CD4-positive, alpha-beta memory T cell (primary cell): Measurements from ENCODE around the gene LMNTD1. TPM values are rescaled to one million over a fixed set of nuclear protein-coding genes. Genes with fewer than 3 reads are reported as not detected.
"Not testable (repeated sequence)": the region's sequence is repeated elsewhere in the genome, so short reads cannot be mapped to it uniquely, and the experiment has no call there.

Experiments
- CTCF ChIA-PET: fragments of 350-600 bp; sonication (Branson Sonifier 250); formaldehyde crosslinking; loops from one replicate; lab custom pipeline; 2021; ENCODE audit warnings: inconsistent platforms; ENCODE audit not compliant: partially characterized antibody; lab: Charles Lee
- POLR2A ChIA-PET: fragments of 350-600 bp; sonication (Branson Sonifier 250); formaldehyde crosslinking; loops from one replicate; lab custom pipeline; 2021; ENCODE audit not compliant: partially characterized antibody; lab: Charles Lee
- DNase-seq, 5 donors: peaks; one replicate each; pipeline versions ENCODE4 v3.0.0 to v3.0.0-alpha.2; 2020 to 2022; ENCODE audit warnings: mixed read lengths in 1 of 5
- H3K27ac ChIP-seq: one replicate; pipeline ENCODE4 v1.7.0; 2013; ENCODE audit warnings: low read depth, low read length
- H3K27me3 ChIP-seq: 2 replicates; pipeline ENCODE4 v1.7.0; 2013; ENCODE audit warnings: mild to moderate bottlenecking, low read length, moderate library complexity; ENCODE audit not compliant: insufficient read depth
- H3K36me3 ChIP-seq: 2 replicates; pipeline ENCODE4 v1.7.0; 2013; ENCODE audit warnings: mild to moderate bottlenecking, low read length, moderate library complexity; ENCODE audit not compliant: insufficient read depth
- H3K4me1 ChIP-seq: 2 replicates; pipeline ENCODE4 v1.7.0; 2013; ENCODE audit warnings: mild to moderate bottlenecking, low read length, moderate library complexity; ENCODE audit not compliant: insufficient read depth
- H3K4me3 ChIP-seq, 2 donors: one replicate each; pipeline ENCODE4 v1.7.0; 2013; ENCODE audit warnings: low read length in 2 of 2, mild to moderate bottlenecking in 1 of 2
- H3K9me3 ChIP-seq, 2 donors: one replicate each; pipeline ENCODE4 v1.7.0; 2013; ENCODE audit warnings: low read length in 2 of 2, control low read depth in 1 of 2; ENCODE audit not compliant: control insufficient read depth in 1 of 2
- H3K27ac Mint-ChIP-seq, 7 donors: one replicate each; pipeline ENCODE4 v1.8.0; 2020 to 2021; ENCODE audit warnings: mixed read lengths in 7 of 7, mild to moderate bottlenecking in 6 of 7, inconsistent platforms in 3 of 7, moderate library complexity in 3 of 7
- H3K27me3 Mint-ChIP-seq, 2 donors: one replicate each; pipeline ENCODE4 v1.8.0; 2020 to 2021; ENCODE audit warnings: mixed read lengths in 2 of 2
- H3K36me3 Mint-ChIP-seq, 2 donors: one replicate each; pipeline ENCODE4 v1.8.0; 2020 to 2021; ENCODE audit warnings: mixed read lengths in 2 of 2, inconsistent platforms in 1 of 2, mild to moderate bottlenecking in 1 of 2
- H3K4me1 Mint-ChIP-seq, 4 donors: one replicate each; pipeline ENCODE4 v1.8.0; 2020 to 2021; ENCODE audit warnings: mixed read lengths in 4 of 4, mild to moderate bottlenecking in 1 of 4
- H3K4me3 Mint-ChIP-seq, 8 donors: one replicate each; pipeline ENCODE4 v1.8.0; 2020 to 2021; ENCODE audit warnings: mixed read lengths in 8 of 8, mild to moderate bottlenecking in 7 of 8, moderate library complexity in 6 of 8, inconsistent platforms in 3 of 8
- H3K9me3 Mint-ChIP-seq, 8 donors: one replicate each; pipeline ENCODE4 v1.8.0; 2020 to 2021; ENCODE audit warnings: mixed read lengths in 8 of 8, mild to moderate bottlenecking in 5 of 8, inconsistent platforms in 3 of 8, moderate library complexity in 1 of 8
- intact Hi-C: fragments of 100-400 bp; cut with micrococcal nuclease; formaldehyde crosslinking; loops from one replicate; pipeline ENCODE4 v1.15.1; 2023
- polyA plus RNA-seq, 2 donors: library from polyadenylated mRNA; unstranded; fragments of 300-500 nt; fragmentation: Illumina TruSeq; gene quantifications; one replicate each; pipeline ENCODE4 v1.2.3, GENCODE V29; 2021
- total RNA-seq, 2 experiments: library from RNA; stranded (reverse); gene quantifications; one replicate each; pipeline ENCODE4 v1.2.3, GENCODE V29; 2021

Gene LMNTD1
- total and polyA plus RNA-seq, 4 experiments from 2014 or later: not detected

- POLR2A ChIA-PET: no interaction called here
- intact Hi-C loops: no loop called here
Observed at GRCh38 chr12:25433581-25434325, 119.3 kb downstream of the LMNTD1 start.

GRCh38 chr12:25433024-25433423 lies 120.1 kb downstream of the LMNTD1 start:
- no peaks in the 10 kb centered on the region for H3K27me3 ChIP-seq
- H3K4me1 ChIP-seq: no peaks in the 10 kb centered on the region
- no peaks in the 10 kb centered on the region for H3K36me3 ChIP-seq
- CTCF ChIA-PET: no interaction called here
- no peak for DNase-seq
- intact Hi-C loops: no loop called here
- H3K27ac Mint-ChIP-seq: no peak overlapping the region
- H3K9me3 Mint-ChIP-seq: no peaks in the 10 kb centered on the region
- peaks cover 3 to 19% (median 6%) of the 10 kb centered on the region in 4 donors for H3K4me1 Mint-ChIP-seq
- no peaks in the 10 kb centered on the region for H3K9me3 ChIP-seq
- no peak overlapping the region for H3K27ac ChIP-seq
- H3K36me3 Mint-ChIP-seq: no peaks in the 10 kb centered on the region
- no peak overlapping the region for H3K4me3 ChIP-seq
- H3K27me3 Mint-ChIP-seq: peaks cover 0 to 2% of the 10 kb centered on the region in 2 donors
- POLR2A ChIA-PET: no interaction called here
- no peak overlapping the region for H3K4me3 Mint-ChIP-seq

More at GRCh38 chr12:25433581-25434325, 119.3 kb downstream of the LMNTD1 start:
- H3K9me3 Mint-ChIP-seq: no peaks in the 10 kb centered on the region
- no peaks in the 10 kb centered on the region for H3K36me3 ChIP-seq
- peaks cover 3 to 19% (median 6%) of the 10 kb centered on the region in 4 donors for H3K4me1 Mint-ChIP-seq
- no peaks in the 10 kb centered on the region for H3K4me1 ChIP-seq
- peaks cover 0 to 2% of the 10 kb centered on the region in 2 donors for H3K27me3 Mint-ChIP-seq
- no peaks in the 10 kb centered on the region for H3K36me3 Mint-ChIP-seq
- no peak overlapping the region for H3K4me3 Mint-ChIP-seq
- no peak overlapping the region for H3K27ac ChIP-seq
- DNase-seq: no peak
- CTCF ChIA-PET: interaction anchor here (1.5 kb wide), 1 partner anchor 46 kb away, joined by 4 read pairs; no protein-coding TSS in a partner anchor
- H3K27ac Mint-ChIP-seq: no peak overlapping the region
- no peaks in the 10 kb centered on the region for H3K9me3 ChIP-seq
- no peaks in the 10 kb centered on the region for H3K27me3 ChIP-seq
- H3K4me3 ChIP-seq: no peak overlapping the region

GRCh38 chr12:25427337-25428249 lies 125.5 kb downstream of the LMNTD1 start:
- H3K4me1 ChIP-seq: no peaks in the 10 kb centered on the region
- no peak overlapping the region for H3K27ac Mint-ChIP-seq
- ChIA-PET POLR2A (no interaction called here), CTCF (no interaction called here)
- no peak for DNase-seq
- H3K4me3 ChIP-seq: no peak overlapping the region
- H3K4me1 Mint-ChIP-seq: peaks cover 0 to 11% (median 1%) of the 10 kb centered on the region in 4 donors
- no peaks in the 10 kb centered on the region for H3K36me3 Mint-ChIP-seq
- peaks cover 0 to 4% of the 10 kb centered on the region in 2 donors for H3K27me3 Mint-ChIP-seq
- H3K27me3 ChIP-seq: no peaks in the 10 kb centered on the region
- H3K27ac ChIP-seq: no peak overlapping the region
- H3K4me3 Mint-ChIP-seq: no peak overlapping the region
- H3K9me3 ChIP-seq: no peaks in the 10 kb centered on the region
- intact Hi-C loops: no loop called here
- H3K36me3 ChIP-seq: no peaks in the 10 kb centered on the region
- no peaks in the 10 kb centered on the region for H3K9me3 Mint-ChIP-seq

GRCh38 chr12:25426821-25427220 lies 126.3 kb downstream of the LMNTD1 start:
- intact Hi-C loops, DNase-seq: not testable (repeated sequence)
- CTCF ChIA-PET: interaction anchor here (2.3 kb wide), 1 partner anchor 10 kb away, joined by 10 read pairs; no protein-coding TSS in a partner anchor

More at GRCh38 chr12:25426821-25427220, 126.3 kb downstream of the LMNTD1 start:
- H3K27me3 ChIP-seq, H3K4me3 Mint-ChIP-seq, H3K36me3 Mint-ChIP-seq, H3K36me3 ChIP-seq, H3K4me1 ChIP-seq, H3K27me3 Mint-ChIP-seq, H3K27ac Mint-ChIP-seq, H3K27ac ChIP-seq, H3K9me3 Mint-ChIP-seq, H3K9me3 ChIP-seq, POLR2A ChIA-PET, H3K4me3 ChIP-seq: not testable (repeated sequence)
- H3K4me1 Mint-ChIP-seq: peaks cover 0 to 11% (median 1%) of the 10 kb centered on the region in 4 donors
